ENCODE measurements around the gene SNAP91. TPM values are rescaled to one million over a fixed set of nuclear protein-coding genes. Genes with fewer than 3 reads are reported as not detected.

Gene SNAP91
- polyA plus RNA-seq (88.6 and 94.1 TPM in 2 replicates), polyA minus RNA-seq (148 and 167 TPM in 2 replicates)

- Histone ChIP-seq H3K9me2 (ENCODE audit: insufficient read depth, low read length) (no peaks in the 10 kb centered on the region), H3K9me3 (ENCODE audit: low read length) (peaks cover 4% of the 10 kb centered on the region), H3K4me3 (ENCODE audit: low read length) (peak within 1 kb of the TSS; percentile 88), H3K27ac (ENCODE audit: low read length) (peak within 1 kb of the TSS; percentile 90), H3K9ac (ENCODE audit: low read length) (peak within 1 kb of the TSS; percentile 88), H3K79me2 (replicated peaks; ENCODE audit: insufficient read depth, low read length) (peaks cover 33% of the 10 kb centered on the region), H3F3A (ENCODE audit: insufficient read depth, low read length, poor library complexity, severe bottlenecking) (peaks cover 5% of the 10 kb centered on the region), H3K27me3 (ENCODE audit: insufficient read depth, low read depth, low read length) (no peaks in the 10 kb centered on the region), H3K36me3 (ENCODE audit: insufficient read depth, low read length) (no peaks in the 10 kb centered on the region), H3K4me2 (ENCODE audit: low read length) (peak within 1 kb of the TSS; percentile 51), H4K20me1 (ENCODE audit: insufficient read depth) (no peaks in the 10 kb centered on the region), H2AFZ (ENCODE audit: low read depth, low read length) (peak within 1 kb of the TSS; percentile 69)
- TF ChIP-seq EZH2 (IDR thresholded peaks at IDR 0.05; ENCODE audit: borderline replicate concordance, insufficient read depth, low read length, poor library complexity, severe bottlenecking) (no peak), POLR2AphosphoS5 (IDR thresholded peaks at IDR 0.05) (peak; percentile 86), REST (IDR thresholded peaks at IDR 0.05; ENCODE audit: borderline replicate concordance) (no peak), SMC3 (conservative IDR thresholded peaks at IDR 0.05; ENCODE audit: poor library complexity) (peak; percentile 34), EP300 (conservative IDR thresholded peaks at IDR 0.05; ENCODE audit: poor library complexity, severe bottlenecking) (peak; percentile 66), MXI1 (conservative IDR thresholded peaks at IDR 0.05; ENCODE audit: poor library complexity, severe bottlenecking) (peak; percentile 61), RAD21 (conservative IDR thresholded peaks at IDR 0.05) (peak; percentile 23), CTCF (IDR thresholded peaks at IDR 0.05; ENCODE audit: poor library complexity, severe bottlenecking) (no peak), TAF1 (IDR thresholded peaks at IDR 0.05; ENCODE audit: low read depth) (peak; percentile 74)
Observed at GRCh38 chr6:83708970-83709747, at the start of gene SNAP91. TSS of gene SNAP91 (minus strand) at chr6:83709101. CDS start at chr6:83707927, 1,174 bp downstream.

GRCh38 chr6:83758533-83758932 is 49.6 kb upstream of the SNAP91 start:
- Histone ChIP-seq H3F3A (ENCODE audit: insufficient read depth, low read length, poor library complexity, severe bottlenecking) (no peaks in the 10 kb centered on the region), H2AFZ (ENCODE audit: low read depth, low read length) (no peak overlapping the region), H3K27ac (ENCODE audit: low read length) (no peak overlapping the region), H3K4me2 (ENCODE audit: low read length) (no peak overlapping the region), H3K9me3 (ENCODE audit: low read length) (peaks cover 11% of the 10 kb centered on the region), H3K4me3 (ENCODE audit: low read length) (no peak overlapping the region), H3K79me2 (replicated peaks; ENCODE audit: insufficient read depth, low read length) (no peaks in the 10 kb centered on the region), H3K27me3 (ENCODE audit: insufficient read depth, low read depth, low read length) (no peaks in the 10 kb centered on the region), H3K36me3 (ENCODE audit: insufficient read depth, low read length) (no peaks in the 10 kb centered on the region), H3K9me2 (ENCODE audit: insufficient read depth, low read length) (no peaks in the 10 kb centered on the region), H3K9ac (ENCODE audit: low read length) (no peak overlapping the region), H4K20me1 (ENCODE audit: insufficient read depth) (no peaks in the 10 kb centered on the region)
- TF ChIP-seq TAF1 (IDR thresholded peaks at IDR 0.05; ENCODE audit: low read depth): no peak
- no peak for TF ChIP-seq SMC3 (conservative IDR thresholded peaks at IDR 0.05; ENCODE audit: poor library complexity)
- no peak for TF ChIP-seq EZH2 (IDR thresholded peaks at IDR 0.05; ENCODE audit: borderline replicate concordance, insufficient read depth, low read length, poor library complexity, severe bottlenecking)
- TF ChIP-seq MXI1 (conservative IDR thresholded peaks at IDR 0.05; ENCODE audit: poor library complexity, severe bottlenecking): no peak
- TF ChIP-seq CTCF (IDR thresholded peaks at IDR 0.05; ENCODE audit: poor library complexity, severe bottlenecking): no peak
- TF ChIP-seq REST (IDR thresholded peaks at IDR 0.05; ENCODE audit: borderline replicate concordance): no peak
- no peak for TF ChIP-seq RAD21 (conservative IDR thresholded peaks at IDR 0.05)
- TF ChIP-seq EP300 (conservative IDR thresholded peaks at IDR 0.05; ENCODE audit: poor library complexity, severe bottlenecking): no peak
- TF ChIP-seq POLR2AphosphoS5 (IDR thresholded peaks at IDR 0.05): no peak
